GM20431 (cell line): Measurements from ENCODE around the gene PRR36.

ENCODE experiments used
- in situ Hi-C: fragments of 300-500 bp; cut with MseI, MboI; formaldehyde crosslinking; loops from one replicate; pipeline ENCODE4 v1.15.0; 2020; ENCODE audit warnings: low sequenced_read_pairs; ENCODE audit not compliant: unreplicated experiment

Gene PRR36

GRCh38 chr19:7830272-7830771 lies 43.9 kb downstream of the PRR36 start:
- in situ Hi-C loops = no loop called here

GRCh38 chr19:7829561-7830271 lies 44.5 kb downstream of the PRR36 start, which contains the start of gene EVI5L:
EVI5L (plus strand) TSS chr19:7830218; CDS start chr19:7846543, 16,325 bp downstream.
- in situ Hi-C loops = no loop called here

- in situ Hi-C loops = no loop called here
Observed at GRCh38 chr19:7829166-7829520, 45.0 kb downstream of the PRR36 start.

- in situ Hi-C loops = loop anchor here (25.0 kb wide), 1 partner anchor 261 kb away; no protein-coding TSS in a partner anchor
Observed at GRCh38 chr19:7823686-7824301, 50.4 kb downstream of the PRR36 start.

GRCh38 chr19:7822910-7823515 lies 51.2 kb downstream of the PRR36 start:
- in situ Hi-C loops = loop anchor here (25.0 kb wide), 1 partner anchor 261 kb away; no protein-coding TSS in a partner anchor

GRCh38 chr19:7820588-7820987 lies 53.6 kb downstream of the PRR36 start:
- in situ Hi-C loops = loop anchor here (25.0 kb wide), 1 partner anchor 258 kb away; no protein-coding TSS in a partner anchor

- in situ Hi-C loops = loop anchor here (25.0 kb wide), 1 partner anchor 257 kb away; no protein-coding TSS in a partner anchor
Observed at GRCh38 chr19:7819337-7819736, 54.9 kb downstream of the PRR36 start.

- in situ Hi-C loops = loop anchor here (25.0 kb wide), 1 partner anchor 257 kb away; no protein-coding TSS in a partner anchor
Observed at GRCh38 chr19:7818806-7819205, 55.4 kb downstream of the PRR36 start.
